OCI-LY1 (cell line): ENCODE data around the gene P2RX4.

Source experiments
- H2AFZ ChIP-seq: fragments of 200-600 bp; sonication (generic), shearing (Covaris generic); 2 replicates; pipeline ENCODE4 v1.6.0; 2014; ENCODE audit warnings: antibody characterized with exemption, mild to moderate bottlenecking, low read length
- H3F3A ChIP-seq: fragments of 200-600 bp; sonication (generic), shearing (Covaris generic); 2 replicates; pipeline ENCODE4 v1.6.0; 2014; ENCODE audit warnings: mild to moderate bottlenecking, antibody characterized with exemption, low read length, moderate library complexity; ENCODE audit not compliant: insufficient read depth
- H3K27ac ChIP-seq: fragments of 200-600 bp; sonication (generic); 2 replicates; pipeline ENCODE4 v1.5.1; 2014; ENCODE audit warnings: low read length, mixed run types, mild to moderate bottlenecking, low read depth; ENCODE audit not compliant: poor library complexity, severe bottlenecking
- H3K27me3 ChIP-seq: fragments of 200-600 bp; sonication (generic); 2 replicates; pipeline ENCODE4 v1.6.0; 2014; ENCODE audit warnings: antibody characterized with exemption, mild to moderate bottlenecking, low read length, moderate library complexity; ENCODE audit not compliant: insufficient read depth
- H3K36me3 ChIP-seq: fragments of 200-600 bp; sonication (generic); 2 replicates; pipeline ENCODE4 v1.6.1; 2014; ENCODE audit warnings: mild to moderate bottlenecking, antibody characterized with exemption, low read length, moderate library complexity, mixed read lengths; ENCODE audit not compliant: insufficient read depth
- H3K4me1 ChIP-seq: fragments of 200-600 bp; sonication (generic); 2 replicates; pipeline ENCODE4 v1.5.1; 2014; ENCODE audit warnings: mild to moderate bottlenecking, low read length, moderate library complexity; ENCODE audit not compliant: insufficient read depth, severe bottlenecking
- H3K4me2 ChIP-seq: fragments of 200-600 bp; sonication (generic), shearing (Covaris generic); 2 replicates; pipeline ENCODE4 v1.6.1; 2014; ENCODE audit warnings: low read length
- H3K4me3 ChIP-seq: fragments of 200-600 bp; sonication (generic); 2 replicates; pipeline ENCODE4 v1.5.1; 2014; ENCODE audit warnings: low read length, low read depth, mild to moderate bottlenecking, mixed read lengths; ENCODE audit not compliant: poor library complexity, severe bottlenecking
- H3K79me2 ChIP-seq: fragments of 200-600 bp; shearing (Covaris generic); 2 replicates; pipeline ENCODE4 v1.6.1; 2016; ENCODE audit warnings: mixed run types, low read length, mixed read lengths; ENCODE audit not compliant: insufficient read depth
- H3K9ac ChIP-seq: fragments of 200-600 bp; sonication (generic), shearing (Covaris generic); 2 replicates; pipeline ENCODE4 v1.6.1; 2014; ENCODE audit warnings: mild to moderate bottlenecking, low read length, mixed read lengths
- H3K9me2 ChIP-seq: fragments of 200-600 bp; sonication (generic), shearing (Covaris generic); 2 replicates; pipeline ENCODE4 v1.6.1; 2014; ENCODE audit warnings: low read depth, mild to moderate bottlenecking, low read length, mixed read lengths
- H3K9me3 ChIP-seq: fragments of 200-600 bp; shearing (Covaris generic); 2 replicates; pipeline ENCODE4 v1.6.1; 2014; ENCODE audit warnings: low read length, mixed read lengths
- H4K20me1 ChIP-seq: fragments of 200-600 bp; sonication (generic), shearing (Covaris generic); 2 replicates; pipeline ENCODE4 v1.6.0; 2016; ENCODE audit warnings: mild to moderate bottlenecking, low read length; ENCODE audit not compliant: insufficient read depth
- CTCF ChIP-seq: fragments of 200-600 bp; sonication (generic), shearing (Covaris generic); IDR thresholded peaks from 2 replicates; pipeline ENCODE4 v1.5.1; 2017; ENCODE audit warnings: mild to moderate bottlenecking, antibody characterized with exemption, low read length, moderate library complexity, mixed read lengths
- EZH2 ChIP-seq: fragments of 200-600 bp; sonication (generic), shearing (Covaris generic); IDR thresholded peaks from 2 replicates; pipeline ENCODE4 v1.8.0; 2017; ENCODE audit warnings: borderline replicate concordance, mixed run types, mild to moderate bottlenecking, antibody characterized with exemption, low read length, moderate library complexity, mixed read lengths

Gene P2RX4

GRCh38 chr12:121230538-121230907 lies 20.6 kb downstream of the P2RX4 start:
- Histone ChIP-seq H2AFZ (no peak overlapping the region), H3K27ac (no peak overlapping the region), H3K4me3 (no peak overlapping the region), H3K4me1 (peaks cover 15% of the 10 kb centered on the region), H3K36me3 (peaks cover 16% of the 10 kb centered on the region; the same call in 1 of the 2 replicates), H4K20me1 (no peaks in the 10 kb centered on the region), H3K9me2 (no peaks in the 10 kb centered on the region), H3K27me3 (no peaks in the 10 kb centered on the region), H3K9ac (no peak overlapping the region), H3K4me2 (no peak overlapping the region), H3K9me3 (no peaks in the 10 kb centered on the region), H3F3A (no peaks in the 10 kb centered on the region), H3K79me2 (no peaks in the 10 kb centered on the region)
- no peak for TF ChIP-seq CTCF
- TF ChIP-seq EZH2 = no peak

- Histone ChIP-seq H2AFZ (no peak overlapping the region), H3K4me2 (no peak overlapping the region), H3K9me2 (no peaks in the 10 kb centered on the region), H3K79me2 (no peaks in the 10 kb centered on the region), H3K27ac (no peak overlapping the region), H3K9ac (no peak overlapping the region), H4K20me1 (no peaks in the 10 kb centered on the region), H3K27me3 (no peaks in the 10 kb centered on the region), H3K4me1 (peaks cover 7% of the 10 kb centered on the region), H3F3A (no peaks in the 10 kb centered on the region), H3K9me3 (no peaks in the 10 kb centered on the region), H3K4me3 (no peak overlapping the region), H3K36me3 (peaks cover 11% of the 10 kb centered on the region; the same call in 1 of the 2 replicates)
- TF ChIP-seq CTCF (no peak), EZH2 (no peak)
Measured at GRCh38 chr12:121232163-121232562, 22.2 kb downstream of the P2RX4 start.

GRCh38 chr12:121232977-121233627 lies 23.2 kb downstream of the P2RX4 start:
- no peaks in the 10 kb centered on the region for H4K20me1 ChIP-seq
- H3K79me2 ChIP-seq = no peaks in the 10 kb centered on the region
- peaks cover 11% of the 10 kb centered on the region; the same call in 1 of the 2 replicates for H3K36me3 ChIP-seq
- no peak overlapping the region for H3K4me2 ChIP-seq
- H3K4me3 ChIP-seq = no peak overlapping the region
- H3K9me3 ChIP-seq = no peaks in the 10 kb centered on the region
- H3F3A ChIP-seq = no peaks in the 10 kb centered on the region
- no peaks in the 10 kb centered on the region for H3K9me2 ChIP-seq
- TF ChIP-seq CTCF (peak; percentile 48), EZH2 (no peak)
- no peaks in the 10 kb centered on the region for H3K4me1 ChIP-seq
- H3K27ac ChIP-seq = no peak overlapping the region
- no peak overlapping the region for H2AFZ ChIP-seq
- no peaks in the 10 kb centered on the region for H3K27me3 ChIP-seq
- H3K9ac ChIP-seq = no peak overlapping the region
